ENCODE results near the gene CCDC92. TPM values are rescaled to one million over a fixed set of nuclear protein-coding genes. Genes with fewer than 3 reads are reported as not detected.

CCDC92 gene
- polyA plus RNA-seq, 1 of the 3 experiments (the other 2 are of a cell fraction), result 53.5 TPM

- no peak for TF ChIP-seq SMC3 (IDR thresholded peaks at IDR 0.05; ENCODE audit: low read depth, low read length)
Observed at GRCh38 chr12:123982269-123982668, 9.6 kb upstream of the CCDC92 start (continued).

DNA sequence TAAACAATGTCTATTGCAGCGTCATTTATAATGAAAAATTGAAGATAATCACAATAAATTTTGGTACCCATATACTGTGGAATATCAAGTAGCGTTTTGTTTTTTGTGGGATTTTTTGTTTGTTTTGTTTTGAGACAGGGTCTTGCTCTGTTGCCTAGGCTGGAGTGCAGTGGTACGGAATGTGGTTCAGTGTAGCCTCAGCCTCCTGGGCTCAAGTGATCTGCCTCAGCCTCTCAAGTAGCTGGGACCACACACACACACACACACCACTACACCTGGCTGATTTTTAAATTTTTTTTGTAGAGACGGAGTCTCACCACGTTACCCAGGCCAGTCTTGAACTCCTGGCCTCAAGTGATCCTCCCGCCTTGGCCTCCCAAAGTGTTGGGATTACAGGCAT, 6.9 kb upstream of the CCDC92 start:
- peaks cover 42 to 53% of the 10 kb centered on the region in 2 experiments for H3K36me3 ChIP-seq (replicated peaks in 1 of 2; ENCODE audit: control insufficient read depth in 1 of 2, insufficient read depth in 2 of 2, low read length in 1 of 2)

DNA sequence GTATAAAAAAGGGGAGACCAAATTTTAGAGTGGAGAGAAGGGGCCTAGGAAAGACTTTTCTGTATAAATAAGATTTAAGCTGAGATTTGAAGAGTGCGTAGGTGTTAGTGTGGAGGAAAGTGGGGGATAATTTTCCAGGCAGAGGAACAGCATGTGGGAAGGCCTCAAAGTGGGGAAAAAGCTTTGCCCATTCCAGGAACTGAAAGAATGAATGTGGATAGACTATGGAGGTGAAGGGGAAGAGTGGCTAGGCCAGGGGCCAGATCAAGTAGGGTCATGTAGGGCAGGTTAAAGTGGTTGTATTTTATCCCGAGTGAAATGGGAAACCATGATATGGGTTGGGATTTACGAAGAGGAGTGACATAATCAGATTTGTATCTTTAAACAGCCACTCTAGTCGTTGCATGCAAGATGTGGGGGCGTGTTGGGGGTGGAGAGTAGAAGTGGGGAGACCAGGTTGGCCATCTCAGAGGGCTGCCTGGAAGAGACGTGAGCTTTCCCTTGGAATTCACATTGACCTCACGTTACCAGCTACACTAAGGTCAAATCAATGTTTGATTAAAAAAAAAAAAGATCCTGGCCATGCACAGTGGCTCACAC, 3.7 kb upstream of the CCDC92 start:
- Histone ChIP-seq H3K36me3 (replicated peaks in 1 of 2; ENCODE audit: control insufficient read depth in 1 of 2, insufficient read depth in 2 of 2, low read length in 1 of 2) (peaks cover 38 to 53% of the 10 kb centered on the region in 2 experiments), H2AFZ (ENCODE audit: low read depth) (no peak overlapping the region), H3K4me2 (no peak overlapping the region), H3K9ac (no peak overlapping the region), H3K9me2 (no peaks in the 10 kb centered on the region), H3K9me3 (no peaks in the 10 kb centered on the region), H3F3A (replicated peaks; ENCODE audit: insufficient read depth) (peaks cover 11% of the 10 kb centered on the region), H3K4me3 (ENCODE audit: low read depth in 2 of 2, low read length in 1 of 2) (no peak overlapping the region), H4K20me1 (ENCODE audit: insufficient read depth) (peaks cover 10% of the 10 kb centered on the region), H3K27ac (ENCODE audit: low read depth in 2 of 2, low read length in 1 of 2) (no peak overlapping the region), H3K4me1 (ENCODE audit: control insufficient read depth in 1 of 2, insufficient read depth in 2 of 2, low read depth in 1 of 2, low read length in 1 of 2) (peaks cover 7% of the 10 kb centered on the region in 2 experiments; a peak in 3 of 4 replicates), H3K79me2 (ENCODE audit: insufficient read depth) (peaks cover 81% of the 10 kb centered on the region), H3K27me3 (ENCODE audit: insufficient read depth) (no peaks in the 10 kb centered on the region)
- 98% methylated on average over 7 of the region's 7 CpGs for WGBS (ENCODE audit: low lambda C conversion rate)
- POLR2A ChIA-PET, result interaction anchor here (0.5 kb wide), 1 partner anchor 1847 kb away, joined by 3 read pairs; no protein-coding TSS in a partner anchor
- CTCF ChIA-PET, result interaction anchor here (0.7 to 1.8 kb wide), 4 partner anchors 12 to 56 kb away, joined by 3 to 4 read pairs (median 4); no protein-coding TSS in a partner anchor
- DNase-seq, result no peak
- TF ChIP-seq SIN3A (IDR thresholded peaks at IDR 0.05; ENCODE audit: borderline replicate concordance, low read depth, low read length) (no peak), FOSL2 (IDR thresholded peaks at IDR 0.05; ENCODE audit: borderline replicate concordance, low read depth) (no peak), YY1 (IDR thresholded peaks at IDR 0.05; ENCODE audit: low read depth) (no peak), EZH2phosphoT487 (IDR thresholded peaks at IDR 0.05; ENCODE audit: borderline replicate concordance, low read depth) (no peak), MXI1 (IDR thresholded peaks at IDR 0.05; ENCODE audit: low read depth, low read length) (no peak), ZBTB33 (IDR thresholded peaks at IDR 0.05; ENCODE audit: borderline replicate concordance, low read depth) (no peak), NRF1 (IDR thresholded peaks at IDR 0.05; ENCODE audit: low read depth, low read length) (no peak), RCOR1 (IDR thresholded peaks at IDR 0.05; ENCODE audit: low read length) (no peak)
- TF ChIP-seq, protein P1, sequence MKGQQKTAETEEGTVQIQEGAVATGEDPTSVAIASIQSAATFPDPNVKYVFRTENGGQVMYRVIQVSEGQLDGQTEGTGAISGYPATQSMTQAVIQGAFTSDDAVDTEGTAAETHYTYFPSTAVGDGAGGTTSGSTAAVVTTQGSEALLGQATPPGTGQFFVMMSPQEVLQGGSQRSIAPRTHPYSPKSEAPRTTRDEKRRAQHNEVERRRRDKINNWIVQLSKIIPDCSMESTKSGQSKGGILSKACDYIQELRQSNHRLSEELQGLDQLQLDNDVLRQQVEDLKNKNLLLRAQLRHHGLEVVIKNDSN (IDR thresholded peaks at IDR 0.05; ENCODE audit: borderline replicate concordance, low read depth), result no peak

More for the DNA sequence above, 6.9 kb upstream of the CCDC92 start:
- CTCF ChIA-PET, result interaction anchor here (1.6 kb wide), 1 partner anchor 64 kb away, joined by 3 read pairs; no protein-coding TSS in a partner anchor
- TF ChIP-seq RXRA (IDR thresholded peaks at IDR 0.05; ENCODE audit: borderline replicate concordance, low read depth), result no peak
- TF ChIP-seq SMC3 (IDR thresholded peaks at IDR 0.05; ENCODE audit: low read depth, low read length), result no peak
- TF ChIP-seq ELF1 (IDR thresholded peaks at IDR 0.05), result no peak
- TF ChIP-seq EP300 (IDR thresholded peaks at IDR 0.05; ENCODE audit: borderline replicate concordance in 1 of 2, low read depth in 1 of 2, low read length in 1 of 2), result no peak
- TF ChIP-seq RAD21 (IDR thresholded peaks at IDR 0.05; ENCODE audit: low read length), result no peak
- TF ChIP-seq FOSL2 (IDR thresholded peaks at IDR 0.05; ENCODE audit: borderline replicate concordance, low read depth), result no peak
- TF ChIP-seq, protein P2, sequence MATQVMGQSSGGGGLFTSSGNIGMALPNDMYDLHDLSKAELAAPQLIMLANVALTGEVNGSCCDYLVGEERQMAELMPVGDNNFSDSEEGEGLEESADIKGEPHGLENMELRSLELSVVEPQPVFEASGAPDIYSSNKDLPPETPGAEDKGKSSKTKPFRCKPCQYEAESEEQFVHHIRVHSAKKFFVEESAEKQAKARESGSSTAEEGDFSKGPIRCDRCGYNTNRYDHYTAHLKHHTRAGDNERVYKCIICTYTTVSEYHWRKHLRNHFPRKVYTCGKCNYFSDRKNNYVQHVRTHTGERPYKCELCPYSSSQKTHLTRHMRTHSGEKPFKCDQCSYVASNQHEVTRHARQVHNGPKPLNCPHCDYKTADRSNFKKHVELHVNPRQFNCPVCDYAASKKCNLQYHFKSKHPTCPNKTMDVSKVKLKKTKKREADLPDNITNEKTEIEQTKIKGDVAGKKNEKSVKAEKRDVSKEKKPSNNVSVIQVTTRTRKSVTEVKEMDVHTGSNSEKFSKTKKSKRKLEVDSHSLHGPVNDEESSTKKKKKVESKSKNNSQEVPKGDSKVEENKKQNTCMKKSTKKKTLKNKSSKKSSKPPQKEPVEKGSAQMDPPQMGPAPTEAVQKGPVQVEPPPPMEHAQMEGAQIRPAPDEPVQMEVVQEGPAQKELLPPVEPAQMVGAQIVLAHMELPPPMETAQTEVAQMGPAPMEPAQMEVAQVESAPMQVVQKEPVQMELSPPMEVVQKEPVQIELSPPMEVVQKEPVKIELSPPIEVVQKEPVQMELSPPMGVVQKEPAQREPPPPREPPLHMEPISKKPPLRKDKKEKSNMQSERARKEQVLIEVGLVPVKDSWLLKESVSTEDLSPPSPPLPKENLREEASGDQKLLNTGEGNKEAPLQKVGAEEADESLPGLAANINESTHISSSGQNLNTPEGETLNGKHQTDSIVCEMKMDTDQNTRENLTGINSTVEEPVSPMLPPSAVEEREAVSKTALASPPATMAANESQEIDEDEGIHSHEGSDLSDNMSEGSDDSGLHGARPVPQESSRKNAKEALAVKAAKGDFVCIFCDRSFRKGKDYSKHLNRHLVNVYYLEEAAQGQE (IDR thresholded peaks at IDR 0.05; ENCODE audit: low read depth, low read length), result no peak
- no peak for TF ChIP-seq EZH2phosphoT487 (IDR thresholded peaks at IDR 0.05; ENCODE audit: borderline replicate concordance, low read depth)
- TF ChIP-seq FOXJ3 (CRISPR knock-in tag; IDR thresholded peaks at IDR 0.05), result no peak
- TF ChIP-seq TCF12 (IDR thresholded peaks at IDR 0.05), result no peak
- no peak for TF ChIP-seq RCOR1 (IDR thresholded peaks at IDR 0.05; ENCODE audit: low read length)
- no peak for TF ChIP-seq SIN3A (IDR thresholded peaks at IDR 0.05; ENCODE audit: borderline replicate concordance, low read depth, low read length)
- no peak for TF ChIP-seq NRF1 (IDR thresholded peaks at IDR 0.05; ENCODE audit: low read depth, low read length)
- no peak for TF ChIP-seq NFIC (IDR thresholded peaks at IDR 0.05; ENCODE audit: borderline replicate concordance)
- TF ChIP-seq GABPA (IDR thresholded peaks at IDR 0.05; ENCODE audit: low read depth), result no peak
- TF ChIP-seq RFX5 (IDR thresholded peaks at IDR 0.05; ENCODE audit: low read length), result no peak
- no peak for TF ChIP-seq MEF2A (IDR thresholded peaks at IDR 0.05; ENCODE audit: borderline replicate concordance, low read depth)
- Histone ChIP-seq H3F3A (replicated peaks; ENCODE audit: insufficient read depth) (peaks cover 8% of the 10 kb centered on the region), H3K79me2 (ENCODE audit: insufficient read depth) (peaks cover 88% of the 10 kb centered on the region), H3K27me3 (ENCODE audit: insufficient read depth) (no peaks in the 10 kb centered on the region), H3K4me2 (no peak overlapping the region), H3K27ac (ENCODE audit: low read depth in 2 of 2, low read length in 1 of 2) (no peak overlapping the region), H3K9ac (no peak overlapping the region), H4K20me1 (ENCODE audit: insufficient read depth) (peaks cover 20% of the 10 kb centered on the region), H3K4me1 (ENCODE audit: control insufficient read depth in 1 of 2, insufficient read depth in 2 of 2, low read depth in 1 of 2, low read length in 1 of 2) (peaks cover 5 to 7% of the 10 kb centered on the region in 2 experiments; a peak in 3 of 4 replicates), H3K9me3 (no peaks in the 10 kb centered on the region), H2AFZ (ENCODE audit: low read depth) (no peak overlapping the region), H3K4me3 (ENCODE audit: low read depth in 2 of 2, low read length in 1 of 2) (no peak overlapping the region), H3K9me2 (no peaks in the 10 kb centered on the region)
- POLR2A ChIA-PET, result no interaction called here
- WGBS (ENCODE audit: low lambda C conversion rate), result 96% methylated on average over 6 of the region's 6 CpGs
- DNase-seq, result no peak

Measured in SK-N-SH (cell line).